H9 (cell line): Measurements from ENCODE around the gene SPRR2B. TPM values are rescaled to one million over a fixed set of nuclear protein-coding genes. Genes with fewer than 3 reads are reported as not detected.

ENCODE experiments used
- DNase-seq: peaks from one replicate; pipeline ENCODE4 v3.0.0-alpha.2; 2017
- H2AFZ ChIP-seq: one replicate; pipeline ENCODE4 v1.6.1; 2013; ENCODE audit warnings: mild to moderate bottlenecking, low read length, control low read depth, moderate library complexity
- H2AK5ac ChIP-seq: 2 replicates; pipeline ENCODE4 v1.6.1; 2013; ENCODE audit warnings: low read length, control low read depth, mixed read lengths; ENCODE audit not compliant: insufficient read length
- H2BK120ac ChIP-seq: one replicate; pipeline ENCODE4 v1.6.1; 2013; ENCODE audit warnings: low read depth, mild to moderate bottlenecking, low read length, control low read depth, inconsistent platforms; ENCODE audit not compliant: poor library complexity, severe bottlenecking
- H2BK12ac ChIP-seq: 2 replicates; pipeline ENCODE4 v1.6.1; 2013; ENCODE audit warnings: low read length, control low read depth, mixed read lengths, low read depth; ENCODE audit not compliant: insufficient read length
- H2BK15ac ChIP-seq: 2 replicates; pipeline ENCODE4 v1.6.1; 2013; ENCODE audit warnings: low read depth, low read length, control low read depth
- H2BK20ac ChIP-seq: one replicate; pipeline ENCODE4 v1.6.1; 2013; ENCODE audit warnings: low read depth, mild to moderate bottlenecking, low read length, control low read depth, inconsistent platforms; ENCODE audit not compliant: poor library complexity, severe bottlenecking
- H2BK5ac ChIP-seq: 2 replicates; pipeline ENCODE4 v1.6.1; 2013; ENCODE audit warnings: low read length, control low read depth, mixed read lengths; ENCODE audit not compliant: insufficient read length
- H3K14ac ChIP-seq: 2 replicates; pipeline ENCODE4 v1.6.1; 2013; ENCODE audit warnings: low read length, control low read depth; ENCODE audit not compliant: insufficient read depth
- H3K18ac ChIP-seq: 2 replicates; pipeline ENCODE4 v1.6.1; 2013; ENCODE audit warnings: low read depth, mild to moderate bottlenecking, mixed read lengths, low read length, control low read depth; ENCODE audit not compliant: insufficient read length
- H3K23ac ChIP-seq: 2 replicates; pipeline ENCODE4 v1.6.1; 2013; ENCODE audit warnings: low read length, control low read depth, mixed read lengths, low read depth; ENCODE audit not compliant: insufficient read length
- H3K23me2 ChIP-seq: 2 replicates; pipeline ENCODE4 v1.6.1; 2013; ENCODE audit warnings: low read depth, mild to moderate bottlenecking, mixed read lengths, low read length, control low read depth; ENCODE audit not compliant: insufficient read length, poor library complexity, severe bottlenecking
- H3K27ac ChIP-seq: 2 replicates; pipeline ENCODE4 v1.5.1; 2013; ENCODE audit warnings: low read length, control low read depth, mixed read lengths, low read depth; ENCODE audit not compliant: insufficient read length
- H3K27me3 ChIP-seq: 2 replicates; pipeline ENCODE4 v1.6.1; 2013; ENCODE audit warnings: low read length, control low read depth, inconsistent platforms; ENCODE audit not compliant: insufficient read depth
- H3K4ac ChIP-seq: 2 replicates; pipeline ENCODE4 v1.6.1; 2013; ENCODE audit warnings: low read depth, mild to moderate bottlenecking, control low read depth, inconsistent platforms, low read length, moderate library complexity
- H3K4me1 ChIP-seq: 2 replicates; pipeline ENCODE4 v1.6.1; 2013; ENCODE audit warnings: low read length, control low read depth, inconsistent platforms; ENCODE audit not compliant: insufficient read depth
- H3K4me2 ChIP-seq: 2 replicates; pipeline ENCODE4 v1.6.1; 2013; ENCODE audit warnings: low read length, control low read depth, mixed read lengths; ENCODE audit not compliant: insufficient read length, insufficient read depth
- H3K56ac ChIP-seq: 2 replicates; pipeline ENCODE4 v1.6.1; 2013; ENCODE audit warnings: low read depth, mild to moderate bottlenecking, mixed read lengths, low read length, control low read depth; ENCODE audit not compliant: insufficient read length
- H3K79me1 ChIP-seq: 2 replicates; pipeline ENCODE4 v1.6.1; 2013; ENCODE audit warnings: low read depth, mild to moderate bottlenecking, moderate library complexity, low read length, control low read depth, inconsistent platforms; ENCODE audit not compliant: insufficient read depth, poor library complexity, severe bottlenecking
- H3K79me2 ChIP-seq: 2 replicates; pipeline ENCODE4 v1.6.1; 2013; ENCODE audit warnings: low read length, control low read depth, inconsistent platforms; ENCODE audit not compliant: insufficient read depth
- H3K9ac ChIP-seq: 2 replicates; pipeline ENCODE4 v1.6.1; 2013; ENCODE audit warnings: low read length, control low read depth, mixed read lengths; ENCODE audit not compliant: insufficient read length; ENCODE audit errors: extremely low read depth
- H3K9me3 ChIP-seq: one replicate; pipeline ENCODE4 v1.6.1; 2013; ENCODE audit warnings: low read depth, low read length, inconsistent platforms; ENCODE audit not compliant: control insufficient read depth
- H3T11ph ChIP-seq: one replicate; pipeline ENCODE4 v1.6.1; 2013; ENCODE audit warnings: mild to moderate bottlenecking, low read length, control low read depth, inconsistent platforms
- H4K20me1 ChIP-seq: one replicate; pipeline ENCODE4 v1.6.1; 2013; ENCODE audit not compliant: control insufficient read depth, insufficient read length, insufficient read depth
- H4K5ac ChIP-seq: 2 replicates; pipeline ENCODE4 v1.6.1; 2013; ENCODE audit warnings: low read depth, mild to moderate bottlenecking, mixed read lengths, low read length, control low read depth; ENCODE audit not compliant: insufficient read length
- H4K8ac ChIP-seq: replicated peaks from 2 replicates; pipeline ENCODE4 v1.6.1; 2013; ENCODE audit warnings: low read length, control low read depth, mixed read lengths, low read depth; ENCODE audit not compliant: insufficient read length
- H4K91ac ChIP-seq: 2 replicates; pipeline ENCODE4 v1.6.1; 2013; ENCODE audit warnings: low read depth, mild to moderate bottlenecking, moderate library complexity, mixed read lengths, low read length, control low read depth; ENCODE audit not compliant: insufficient read length
- H3K27ac Mint-ChIP-seq, 3 experiments: 2 replicates in 2 of 3; 3 replicates in 1 of 3; pipeline ENCODE4 v1.8.0; 2020 to 2021; ENCODE audit warnings: mixed read lengths in 3 of 3, mild to moderate bottlenecking in 1 of 3, moderate library complexity in 1 of 3
- H3K27me3 Mint-ChIP-seq: 2 replicates; pipeline ENCODE4 v1.8.0; 2021; ENCODE audit warnings: low read depth, mild to moderate bottlenecking, moderate library complexity, mixed read lengths
- H3K36me3 Mint-ChIP-seq, 3 experiments: 2 replicates in 2 of 3; 3 replicates in 1 of 3; pipeline ENCODE4 v1.8.0; 2020 to 2021; ENCODE audit warnings: low read depth in 3 of 3, mixed read lengths in 3 of 3; ENCODE audit not compliant: insufficient read depth in 1 of 3
- H3K4me1 Mint-ChIP-seq, 2 experiments: 2 replicates each; pipeline ENCODE4 v1.8.0; 2020; ENCODE audit warnings: mixed read lengths in 2 of 2
- H3K4me3 Mint-ChIP-seq, 2 experiments: 2 replicates in 1 of 2; 3 replicates in 1 of 2; pipeline ENCODE4 v1.8.0; 2020 to 2021; ENCODE audit warnings: mild to moderate bottlenecking in 2 of 2, mixed read lengths in 2 of 2, moderate library complexity in 1 of 2
- H3K9me3 Mint-ChIP-seq, 2 experiments: 2 replicates in 1 of 2; 3 replicates in 1 of 2; pipeline ENCODE4 v1.8.0; 2020; ENCODE audit warnings: mild to moderate bottlenecking in 2 of 2, mixed read lengths in 2 of 2, moderate library complexity in 1 of 2
- total RNA-seq: library from RNA; stranded (reverse); gene quantifications from 2 replicates; pipeline ENCODE4 v1.2.1, GENCODE V29; 2021
- TF ChIP-seq, protein P1 (sequence below): fragments of 200-600 bp; sonication (generic); conservative IDR thresholded peaks from 3 replicates; pipeline ENCODE4 v1.8.0; 2021; ENCODE audit warnings: antibody characterized with exemption, mild to moderate bottlenecking

Gene SPRR2B
- total RNA-seq, 1 experiment from 2014 or later = not detected

DNA sequence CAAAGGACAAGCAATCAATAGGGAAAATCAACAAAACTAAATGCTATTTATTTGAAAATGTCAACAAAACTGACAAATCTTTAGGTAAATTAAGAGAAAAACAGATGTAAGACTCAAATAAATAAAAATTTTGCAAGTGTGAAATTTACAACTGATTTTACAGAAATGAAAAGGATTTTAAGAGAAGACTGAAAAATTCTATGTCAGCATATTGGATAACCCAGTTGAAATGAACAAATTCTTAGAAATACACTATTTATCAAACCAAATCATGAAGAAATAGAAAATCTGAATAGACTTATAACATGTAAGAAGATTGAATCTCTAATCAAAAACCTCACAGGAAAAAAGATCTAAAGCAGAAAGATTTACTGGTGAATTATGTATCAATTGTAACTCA, 49.5 kb upstream of the SPRR2B start:
- H2BK120ac ChIP-seq = no peak overlapping the region
- no peak overlapping the region for H2AFZ ChIP-seq
- no peak overlapping the region for H4K91ac ChIP-seq
- no peaks in the 10 kb centered on the region for H3K27me3 ChIP-seq
- H4K8ac ChIP-seq = no peak overlapping the region
- no peak for DNase-seq
- H3K27ac Mint-ChIP-seq = no peak overlapping the region
- no peak overlapping the region for H4K5ac ChIP-seq
- peaks cover 26 to 33% of the 10 kb centered on the region in 2 experiments for H3K9me3 Mint-ChIP-seq
- no peak overlapping the region for H2BK12ac ChIP-seq
- no peak overlapping the region for H3T11ph ChIP-seq
- H3K23ac ChIP-seq = no peak overlapping the region
- H4K20me1 ChIP-seq = no peaks in the 10 kb centered on the region
- H3K23me2 ChIP-seq = no peaks in the 10 kb centered on the region
- H3K4me1 Mint-ChIP-seq = peaks cover 33 to 37% of the 10 kb centered on the region in 2 experiments
- no peak overlapping the region for H2BK20ac ChIP-seq
- peaks cover 26% of the 10 kb centered on the region for H3K27me3 Mint-ChIP-seq
- no peak overlapping the region for H3K4ac ChIP-seq
- H3K79me2 ChIP-seq = no peaks in the 10 kb centered on the region
- peaks cover 16 to 25% (median 23%) of the 10 kb centered on the region in 3 experiments for H3K36me3 Mint-ChIP-seq
- peaks cover 8% of the 10 kb centered on the region for H3K4me1 ChIP-seq
- H3K18ac ChIP-seq = no peak overlapping the region
- no peak overlapping the region for H2AK5ac ChIP-seq
- H3K56ac ChIP-seq = no peak overlapping the region
- no peak overlapping the region for H3K4me2 ChIP-seq
- no peak overlapping the region for H2BK5ac ChIP-seq
- H3K79me1 ChIP-seq = no peaks in the 10 kb centered on the region
- no peak overlapping the region for H3K14ac ChIP-seq
- no peak overlapping the region for H3K27ac ChIP-seq
- no peak overlapping the region for H2BK15ac ChIP-seq
- TF ChIP-seq, protein P1, sequence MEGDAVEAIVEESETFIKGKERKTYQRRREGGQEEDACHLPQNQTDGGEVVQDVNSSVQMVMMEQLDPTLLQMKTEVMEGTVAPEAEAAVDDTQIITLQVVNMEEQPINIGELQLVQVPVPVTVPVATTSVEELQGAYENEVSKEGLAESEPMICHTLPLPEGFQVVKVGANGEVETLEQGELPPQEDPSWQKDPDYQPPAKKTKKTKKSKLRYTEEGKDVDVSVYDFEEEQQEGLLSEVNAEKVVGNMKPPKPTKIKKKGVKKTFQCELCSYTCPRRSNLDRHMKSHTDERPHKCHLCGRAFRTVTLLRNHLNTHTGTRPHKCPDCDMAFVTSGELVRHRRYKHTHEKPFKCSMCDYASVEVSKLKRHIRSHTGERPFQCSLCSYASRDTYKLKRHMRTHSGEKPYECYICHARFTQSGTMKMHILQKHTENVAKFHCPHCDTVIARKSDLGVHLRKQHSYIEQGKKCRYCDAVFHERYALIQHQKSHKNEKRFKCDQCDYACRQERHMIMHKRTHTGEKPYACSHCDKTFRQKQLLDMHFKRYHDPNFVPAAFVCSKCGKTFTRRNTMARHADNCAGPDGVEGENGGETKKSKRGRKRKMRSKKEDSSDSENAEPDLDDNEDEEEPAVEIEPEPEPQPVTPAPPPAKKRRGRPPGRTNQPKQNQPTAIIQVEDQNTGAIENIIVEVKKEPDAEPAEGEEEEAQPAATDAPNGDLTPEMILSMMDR = no peak
- H3K9ac ChIP-seq = no peak overlapping the region
- H3K9me3 ChIP-seq = no peaks in the 10 kb centered on the region
- H3K4me3 Mint-ChIP-seq = no peak overlapping the region
